Retinal pigment epithelial cell (primary cell): ENCODE measurements around the gene SLC5A9.

Source experiments
- DNase-seq: peaks from one replicate; pipeline ENCODE4 v3.0.0-alpha.2; 2010; ENCODE audit warnings: low read depth
- H3K4me3 ChIP-seq: 2 replicates; pipeline ENCODE4 v1.5.1; 2011; ENCODE audit warnings: mild to moderate bottlenecking, low read length, control low read depth, moderate library complexity
- TF ChIP-seq, protein P1 (sequence below): conservative IDR thresholded peaks from 2 replicates; pipeline ENCODE4 v1.5.1; 2011; ENCODE audit warnings: low read depth, low read length, control low read depth, inconsistent platforms

SLC5A9 gene

GRCh38 chr1:48228156-48228555, 5.6 kb downstream of the SLC5A9 start:
- TF ChIP-seq, protein P1, sequence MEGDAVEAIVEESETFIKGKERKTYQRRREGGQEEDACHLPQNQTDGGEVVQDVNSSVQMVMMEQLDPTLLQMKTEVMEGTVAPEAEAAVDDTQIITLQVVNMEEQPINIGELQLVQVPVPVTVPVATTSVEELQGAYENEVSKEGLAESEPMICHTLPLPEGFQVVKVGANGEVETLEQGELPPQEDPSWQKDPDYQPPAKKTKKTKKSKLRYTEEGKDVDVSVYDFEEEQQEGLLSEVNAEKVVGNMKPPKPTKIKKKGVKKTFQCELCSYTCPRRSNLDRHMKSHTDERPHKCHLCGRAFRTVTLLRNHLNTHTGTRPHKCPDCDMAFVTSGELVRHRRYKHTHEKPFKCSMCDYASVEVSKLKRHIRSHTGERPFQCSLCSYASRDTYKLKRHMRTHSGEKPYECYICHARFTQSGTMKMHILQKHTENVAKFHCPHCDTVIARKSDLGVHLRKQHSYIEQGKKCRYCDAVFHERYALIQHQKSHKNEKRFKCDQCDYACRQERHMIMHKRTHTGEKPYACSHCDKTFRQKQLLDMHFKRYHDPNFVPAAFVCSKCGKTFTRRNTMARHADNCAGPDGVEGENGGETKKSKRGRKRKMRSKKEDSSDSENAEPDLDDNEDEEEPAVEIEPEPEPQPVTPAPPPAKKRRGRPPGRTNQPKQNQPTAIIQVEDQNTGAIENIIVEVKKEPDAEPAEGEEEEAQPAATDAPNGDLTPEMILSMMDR: no peak
- no peak overlapping the region for H3K4me3 ChIP-seq
- no peak for DNase-seq

GRCh38 chr1:48229317-48229716, 6.8 kb downstream of the SLC5A9 start:
- TF ChIP-seq, protein P1: no peak
- no peak for DNase-seq
- H3K4me3 ChIP-seq: no peak overlapping the region

- TF ChIP-seq, protein P1: no peak
- DNase-seq: no peak
- H3K4me3 ChIP-seq: no peak overlapping the region
Observed at GRCh38 chr1:48230236-48230635, 7.7 kb downstream of the SLC5A9 start.

DNA sequence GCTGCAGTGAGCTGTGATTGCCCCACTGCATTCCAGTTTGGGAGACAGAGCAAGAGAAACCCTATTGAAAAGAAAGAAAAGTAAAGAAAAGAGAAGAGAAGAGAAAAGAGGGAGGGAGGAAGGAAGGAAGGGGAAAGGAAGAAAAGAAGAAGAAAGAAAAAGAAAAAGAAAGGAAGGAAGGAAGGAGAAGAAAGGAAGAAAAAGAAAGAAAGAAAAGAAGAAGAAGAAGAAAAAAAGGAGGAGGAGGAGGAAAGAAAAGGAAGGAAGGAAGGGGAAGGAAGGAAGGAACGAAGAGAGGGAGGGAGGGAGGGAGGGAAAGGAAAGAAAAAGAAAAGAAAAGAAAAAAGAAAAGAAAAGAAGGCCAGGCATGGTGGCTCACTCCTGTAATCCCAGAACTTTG, 10.2 kb downstream of the SLC5A9 start:
- TF ChIP-seq, protein P1: no peak
- DNase-seq: no peak
- H3K4me3 ChIP-seq: no peak overlapping the region

DNA sequence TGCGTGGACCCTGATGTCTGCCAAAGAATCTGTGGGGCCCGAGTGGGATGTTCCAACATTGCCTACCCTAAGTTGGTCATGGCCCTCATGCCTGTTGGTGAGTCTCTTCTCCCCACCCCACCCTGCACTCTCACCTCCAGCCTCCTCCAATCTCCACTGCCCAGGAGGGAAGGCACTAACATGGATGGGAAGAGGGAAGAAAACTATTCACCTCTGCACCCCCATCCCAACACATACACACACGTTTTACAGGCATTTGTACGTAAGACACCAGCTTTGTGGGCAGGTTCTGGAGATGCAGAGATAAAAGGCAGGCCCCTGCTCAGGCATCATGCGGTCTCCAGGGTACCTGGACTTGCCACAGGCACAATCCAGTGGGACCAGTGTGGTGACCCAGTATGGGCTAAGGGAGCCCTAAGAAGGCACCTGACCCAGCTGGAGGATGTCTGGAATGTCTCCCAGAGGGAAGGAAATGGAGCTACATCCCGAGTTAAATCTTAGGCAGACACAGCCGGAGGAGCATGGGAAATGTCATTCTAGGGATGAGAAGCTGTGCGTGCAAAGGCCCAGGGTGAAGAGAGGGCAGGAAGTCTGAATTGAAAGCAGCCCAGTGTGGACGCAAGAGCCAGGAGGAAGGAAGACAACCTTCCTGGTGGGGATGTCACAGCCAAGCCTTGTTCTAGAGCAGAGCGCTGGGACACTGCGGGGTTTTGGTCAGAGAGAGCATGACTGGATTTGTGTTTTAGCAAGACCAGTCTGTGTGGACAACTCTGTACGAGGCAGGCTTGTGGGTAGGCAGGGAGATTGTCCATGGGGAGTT, 11.4 kb downstream of the SLC5A9 start:
- TF ChIP-seq, protein P1: no peak
- no peak overlapping the region for H3K4me3 ChIP-seq
- no peak for DNase-seq

- no peak for DNase-seq
- TF ChIP-seq, protein P1: no peak
- no peak overlapping the region for H3K4me3 ChIP-seq
Observed at GRCh38 chr1:48235652-48236051, 13.1 kb downstream of the SLC5A9 start.
